Large intestine (tissue), 3 donors: Measurements from ENCODE around the gene SCAPER. TPM values are rescaled to one million over a fixed set of nuclear protein-coding genes. Genes with fewer than 3 reads are reported as not detected.
"Not testable (repeated sequence)": the region's sequence is repeated elsewhere in the genome, so short reads cannot be mapped to it uniquely, and the experiment has no call there.

Experiments used
- DNase-seq, 2 donors: peaks; one replicate each; pipeline versions ENCODE4 v3.0.0 to v3.0.0-alpha.2; 2013
- H3K27ac ChIP-seq: one replicate; pipeline ENCODE4 v1.5.1; 2013; ENCODE audit warnings: low read length
- H3K27me3 ChIP-seq: 2 replicates; pipeline ENCODE4 v1.6.1; 2013; ENCODE audit warnings: low read length; ENCODE audit not compliant: control insufficient read depth, insufficient read depth
- H3K36me3 ChIP-seq: 2 replicates; pipeline ENCODE4 v1.6.1; 2013; ENCODE audit warnings: low read length; ENCODE audit not compliant: control insufficient read depth, insufficient read depth
- H3K4me1 ChIP-seq: one replicate; pipeline ENCODE4 v1.6.1; 2013; ENCODE audit warnings: low read length; ENCODE audit not compliant: control insufficient read depth, insufficient read depth
- H3K4me3 ChIP-seq: one replicate; pipeline ENCODE4 v1.5.1; 2013; ENCODE audit warnings: low read length
- H3K9me3 ChIP-seq: one replicate; pipeline ENCODE4 v1.6.1; 2013; ENCODE audit warnings: mild to moderate bottlenecking, low read depth, low read length, moderate library complexity; ENCODE audit not compliant: control insufficient read depth
- WGBS: methylation state at CpG from one replicate; pipeline ENCODE4 v1.1.5; 2013; ENCODE audit warnings: low lambda C conversion rate; ENCODE audit not compliant: insufficient coverage; 5-methylcytosine and 5-hydroxymethylcytosine counted together
- polyA plus RNA-seq: library from polyadenylated mRNA; unstranded; fragments of 120-200 nt; gene quantifications from one replicate; pipeline ENCODE4 v1.2.1, GENCODE V29; 2013

The SCAPER gene
- polyA plus RNA-seq, 1 donor: 28.0 TPM

- Histone ChIP-seq H3K9me3 (no peaks in the 10 kb centered on the region), H3K4me3 (no peak overlapping the region), H3K4me1 (no peaks in the 10 kb centered on the region), H3K27me3 (no peaks in the 10 kb centered on the region), H3K27ac (no peak overlapping the region), H3K36me3 (no peaks in the 10 kb centered on the region)
- 87% methylated on average over 3 of the region's 3 CpGs for WGBS
- DNase-seq: no peak
Observed at GRCh38 chr15:76440441-76440840, 464.7 kb downstream of the SCAPER start.

- Histone ChIP-seq H3K9me3 (no peaks in the 10 kb centered on the region), H3K4me3 (no peak overlapping the region), H3K36me3 (no peaks in the 10 kb centered on the region), H3K4me1 (no peaks in the 10 kb centered on the region), H3K27me3 (no peaks in the 10 kb centered on the region), H3K27ac (no peak overlapping the region)
- DNase-seq: peak; percentile 33 to 48
Observed at GRCh38 chr15:76439542-76439941, 465.6 kb downstream of the SCAPER start.

GRCh38 chr15:76433798-76434400, 471.2 kb downstream of the SCAPER start:
- DNase-seq: no peak
- H3K9me3 ChIP-seq: no peaks in the 10 kb centered on the region
- H3K27ac ChIP-seq: no peak overlapping the region
- WGBS: 0% methylated on average over 1 of the region's 3 CpGs
- no peak overlapping the region for H3K4me3 ChIP-seq
- H3K4me1 ChIP-seq: no peaks in the 10 kb centered on the region
- H3K36me3 ChIP-seq: peaks cover 6% of the 10 kb centered on the region
- no peaks in the 10 kb centered on the region for H3K27me3 ChIP-seq

- H3K36me3 ChIP-seq, H3K27ac ChIP-seq, H3K27me3 ChIP-seq, H3K4me3 ChIP-seq, H3K4me1 ChIP-seq, DNase-seq, H3K9me3 ChIP-seq: not testable (repeated sequence)
- 100% methylated on average over 1 of the region's 1 CpG for WGBS
Observed at GRCh38 chr15:76433036-76433435, 472.1 kb downstream of the SCAPER start.

- peaks cover 4% of the 10 kb centered on the region for H3K9me3 ChIP-seq
- no peaks in the 10 kb centered on the region for H3K4me1 ChIP-seq
- WGBS: 100% methylated on average over 1 of the region's 1 CpG
- H3K36me3 ChIP-seq: peaks cover 12% of the 10 kb centered on the region
- H3K4me3 ChIP-seq: no peak overlapping the region
- no peak overlapping the region for H3K27ac ChIP-seq
- no peak for DNase-seq
- H3K27me3 ChIP-seq: no peaks in the 10 kb centered on the region
Observed at GRCh38 chr15:76432604-76433003, 472.5 kb downstream of the SCAPER start.

- no peak for DNase-seq
- Histone ChIP-seq H3K9me3 (peaks cover 4% of the 10 kb centered on the region), H3K27ac (no peak overlapping the region), H3K4me3 (no peak overlapping the region), H3K4me1 (no peaks in the 10 kb centered on the region), H3K36me3 (peaks cover 12% of the 10 kb centered on the region), H3K27me3 (no peaks in the 10 kb centered on the region)
- WGBS: 83% methylated on average over 2 of the region's 4 CpGs
Observed at GRCh38 chr15:76431971-76432370, 473.2 kb downstream of the SCAPER start.

- not testable (repeated sequence) for DNase-seq, H3K4me1 ChIP-seq, H3K4me3 ChIP-seq, H3K27me3 ChIP-seq, H3K27ac ChIP-seq
- WGBS: no CpG with 5 or more reads among the region's 2 CpGs
- H3K36me3 ChIP-seq: peaks cover 15% of the 10 kb centered on the region
- peaks cover 12% of the 10 kb centered on the region for H3K9me3 ChIP-seq
Observed at GRCh38 chr15:76430711-76431110, 474.4 kb downstream of the SCAPER start.

GRCh38 chr15:76429661-76430060, 475.5 kb downstream of the SCAPER start:
- WGBS: 94% methylated on average over 2 of the region's 4 CpGs

GRCh38 chr15:76426941-76427340, 478.2 kb downstream of the SCAPER start:
- peaks cover 12% of the 10 kb centered on the region for H3K36me3 ChIP-seq
- no peak overlapping the region for H3K27ac ChIP-seq
- WGBS: 89% methylated on average over 1 of the region's 2 CpGs
- H3K27me3 ChIP-seq: no peaks in the 10 kb centered on the region
- H3K4me3 ChIP-seq: no peak overlapping the region
- H3K9me3 ChIP-seq: peaks cover 12% of the 10 kb centered on the region
- no peak for DNase-seq
- H3K4me1 ChIP-seq: no peaks in the 10 kb centered on the region

More at GRCh38 chr15:76429661-76430060, 475.5 kb downstream of the SCAPER start:
- H3K27ac ChIP-seq: no peak overlapping the region
- H3K4me1 ChIP-seq: no peaks in the 10 kb centered on the region
- H3K4me3 ChIP-seq: no peak overlapping the region
- peaks cover 15% of the 10 kb centered on the region for H3K36me3 ChIP-seq
- H3K9me3 ChIP-seq: peaks cover 12% of the 10 kb centered on the region
- no peaks in the 10 kb centered on the region for H3K27me3 ChIP-seq
- DNase-seq: no peak

GRCh38 chr15:76418352-76419140, 486.6 kb downstream of the SCAPER start:
- no peaks in the 10 kb centered on the region for H3K27me3 ChIP-seq
- H3K4me1 ChIP-seq: no peaks in the 10 kb centered on the region
- H3K36me3 ChIP-seq: no peaks in the 10 kb centered on the region
- H3K4me3 ChIP-seq: no peak overlapping the region
- WGBS: no CpG with 5 or more reads among the region's 2 CpGs
- no peak for DNase-seq
- no peaks in the 10 kb centered on the region for H3K9me3 ChIP-seq
- no peak overlapping the region for H3K27ac ChIP-seq

- no peaks in the 10 kb centered on the region for H3K27me3 ChIP-seq
- peaks cover 15% of the 10 kb centered on the region for H3K36me3 ChIP-seq
- H3K27ac ChIP-seq: no peak overlapping the region
- H3K4me1 ChIP-seq: no peaks in the 10 kb centered on the region
- no peak for DNase-seq
- no peaks in the 10 kb centered on the region for H3K9me3 ChIP-seq
- 100% methylated on average over 1 of the region's 1 CpG for WGBS
- H3K4me3 ChIP-seq: no peak overlapping the region
Observed at GRCh38 chr15:76401285-76401684, 503.9 kb downstream of the SCAPER start.
